ENCODE data around the gene BCL3. TPM values are rescaled to one million over a fixed set of nuclear protein-coding genes. Genes with fewer than 3 reads are reported as not detected.

Gene BCL3
- polyA plus RNA-seq, 1 donor (not counting 4 experiments of a cell fraction or from before 2014, with no cell fraction given), result 1.1 TPM

- FAIRE-seq, result no peak
- Histone ChIP-seq H3K9ac (ENCODE audit: control insufficient read depth, extremely low read depth, insufficient read depth, low read length) (no peak overlapping the region), H3K9me3 (ENCODE audit: control insufficient read depth, low read depth, low read length) (no peaks in the 10 kb centered on the region), H3K27ac (ENCODE audit: control insufficient read depth, insufficient read depth, low read length) (no peak overlapping the region), H3K79me2 (ENCODE audit: control insufficient read depth, insufficient read depth, low read length) (no peaks in the 10 kb centered on the region), H3K36me3 (ENCODE audit: control insufficient read depth in 2 of 2, extremely low read depth in 1 of 2, insufficient read depth in 2 of 2, low read length in 2 of 2) (no peaks in the 10 kb centered on the region), H2AFZ (ENCODE audit: control insufficient read depth, low read length) (no peak overlapping the region), H3K4me3 (ENCODE audit: control insufficient read depth in 2 of 3, extremely low read depth in 1 of 3, insufficient read depth in 2 of 3, low read depth in 1 of 3, low read length in 3 of 3) (no peak overlapping the region), H4K20me1 (ENCODE audit: control insufficient read depth, extremely low read depth, insufficient read depth, low read length) (no peaks in the 10 kb centered on the region), H3K4me1 (ENCODE audit: control insufficient read depth, extremely low read depth, insufficient read depth, low read length) (no peaks in the 10 kb centered on the region), H3K9me1 (ENCODE audit: control insufficient read depth, extremely low read depth, insufficient read depth, low read length) (no peaks in the 10 kb centered on the region), H3K4me2 (ENCODE audit: control insufficient read depth, extremely low read depth, insufficient read depth, low read depth, low read length) (no peak overlapping the region), H3K27me3 (ENCODE audit: control insufficient read depth, extremely low read depth, insufficient read depth, low read length) (peaks cover 3% of the 10 kb centered on the region)
- DNase-seq (ENCODE audit: low read depth, low spot score), result no peak
- TF ChIP-seq EZH2 (IDR thresholded peaks at IDR 0.05; ENCODE audit: low read length), result no peak
- TF ChIP-seq, protein P1, sequence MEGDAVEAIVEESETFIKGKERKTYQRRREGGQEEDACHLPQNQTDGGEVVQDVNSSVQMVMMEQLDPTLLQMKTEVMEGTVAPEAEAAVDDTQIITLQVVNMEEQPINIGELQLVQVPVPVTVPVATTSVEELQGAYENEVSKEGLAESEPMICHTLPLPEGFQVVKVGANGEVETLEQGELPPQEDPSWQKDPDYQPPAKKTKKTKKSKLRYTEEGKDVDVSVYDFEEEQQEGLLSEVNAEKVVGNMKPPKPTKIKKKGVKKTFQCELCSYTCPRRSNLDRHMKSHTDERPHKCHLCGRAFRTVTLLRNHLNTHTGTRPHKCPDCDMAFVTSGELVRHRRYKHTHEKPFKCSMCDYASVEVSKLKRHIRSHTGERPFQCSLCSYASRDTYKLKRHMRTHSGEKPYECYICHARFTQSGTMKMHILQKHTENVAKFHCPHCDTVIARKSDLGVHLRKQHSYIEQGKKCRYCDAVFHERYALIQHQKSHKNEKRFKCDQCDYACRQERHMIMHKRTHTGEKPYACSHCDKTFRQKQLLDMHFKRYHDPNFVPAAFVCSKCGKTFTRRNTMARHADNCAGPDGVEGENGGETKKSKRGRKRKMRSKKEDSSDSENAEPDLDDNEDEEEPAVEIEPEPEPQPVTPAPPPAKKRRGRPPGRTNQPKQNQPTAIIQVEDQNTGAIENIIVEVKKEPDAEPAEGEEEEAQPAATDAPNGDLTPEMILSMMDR (optimal IDR thresholded peaks at IDR 0.05 in 1 of 3, IDR thresholded peaks at IDR 0.05 in 1 of 3, conservative IDR thresholded peaks at IDR 0.05 in 1 of 3; ENCODE audit: extremely low read depth in 1 of 3, insufficient read depth in 2 of 3, low read length in 3 of 3), result no peak
- dilution Hi-C loops (cut with MboI; ENCODE audit: extremely low pct_ligation_motif_present, low sequenced_read_pairs), result no loop called here
Observed at GRCh38 chr19:44701228-44701627, 47.3 kb upstream of the BCL3 start.

- H2AFZ ChIP-seq (ENCODE audit: control insufficient read depth, low read length), result no peak overlapping the region
- H3K27ac ChIP-seq (ENCODE audit: control insufficient read depth, insufficient read depth, low read length), result no peak overlapping the region
- H3K4me3 ChIP-seq (ENCODE audit: control insufficient read depth in 2 of 3, extremely low read depth in 1 of 3, insufficient read depth in 2 of 3, low read depth in 1 of 3, low read length in 3 of 3), result no peak overlapping the region
- peaks cover 3% of the 10 kb centered on the region for H3K27me3 ChIP-seq (ENCODE audit: control insufficient read depth, extremely low read depth, insufficient read depth, low read length)
- H3K9ac ChIP-seq (ENCODE audit: control insufficient read depth, extremely low read depth, insufficient read depth, low read length), result no peak overlapping the region
- no peak overlapping the region for H3K4me2 ChIP-seq (ENCODE audit: control insufficient read depth, extremely low read depth, insufficient read depth, low read depth, low read length)
- no peaks in the 10 kb centered on the region for H3K4me1 ChIP-seq (ENCODE audit: control insufficient read depth, extremely low read depth, insufficient read depth, low read length)
- no peaks in the 10 kb centered on the region for H4K20me1 ChIP-seq (ENCODE audit: control insufficient read depth, extremely low read depth, insufficient read depth, low read length)
- H3K9me3 ChIP-seq (ENCODE audit: control insufficient read depth, low read depth, low read length), result no peaks in the 10 kb centered on the region
- H3K79me2 ChIP-seq (ENCODE audit: control insufficient read depth, insufficient read depth, low read length), result no peaks in the 10 kb centered on the region
- DNase-seq (ENCODE audit: low read depth, low spot score) (no peak), FAIRE-seq (no peak)
- H3K9me1 ChIP-seq (ENCODE audit: control insufficient read depth, extremely low read depth, insufficient read depth, low read length), result no peaks in the 10 kb centered on the region
- dilution Hi-C loops (cut with MboI; ENCODE audit: extremely low pct_ligation_motif_present, low sequenced_read_pairs), result no loop called here
- TF ChIP-seq EZH2 (IDR thresholded peaks at IDR 0.05; ENCODE audit: low read length), result no peak
- no peaks in the 10 kb centered on the region for H3K36me3 ChIP-seq (ENCODE audit: control insufficient read depth in 2 of 2, extremely low read depth in 1 of 2, insufficient read depth in 2 of 2, low read length in 2 of 2)
Observed at GRCh38 chr19:44702551-44703176, 45.8 kb upstream of the BCL3 start.
